T-helper 9 cell (primary cell): ENCODE results near the gene COL6A3.
"Not testable (repeated sequence)": the region's sequence is repeated elsewhere in the genome, so short reads cannot be mapped to it uniquely, and the experiment has no call there.

Experiments used
- DNase-seq: peaks from one replicate; pipeline ENCODE4 v3.0.0-alpha.2; 2020

COL6A3 gene

DNA sequence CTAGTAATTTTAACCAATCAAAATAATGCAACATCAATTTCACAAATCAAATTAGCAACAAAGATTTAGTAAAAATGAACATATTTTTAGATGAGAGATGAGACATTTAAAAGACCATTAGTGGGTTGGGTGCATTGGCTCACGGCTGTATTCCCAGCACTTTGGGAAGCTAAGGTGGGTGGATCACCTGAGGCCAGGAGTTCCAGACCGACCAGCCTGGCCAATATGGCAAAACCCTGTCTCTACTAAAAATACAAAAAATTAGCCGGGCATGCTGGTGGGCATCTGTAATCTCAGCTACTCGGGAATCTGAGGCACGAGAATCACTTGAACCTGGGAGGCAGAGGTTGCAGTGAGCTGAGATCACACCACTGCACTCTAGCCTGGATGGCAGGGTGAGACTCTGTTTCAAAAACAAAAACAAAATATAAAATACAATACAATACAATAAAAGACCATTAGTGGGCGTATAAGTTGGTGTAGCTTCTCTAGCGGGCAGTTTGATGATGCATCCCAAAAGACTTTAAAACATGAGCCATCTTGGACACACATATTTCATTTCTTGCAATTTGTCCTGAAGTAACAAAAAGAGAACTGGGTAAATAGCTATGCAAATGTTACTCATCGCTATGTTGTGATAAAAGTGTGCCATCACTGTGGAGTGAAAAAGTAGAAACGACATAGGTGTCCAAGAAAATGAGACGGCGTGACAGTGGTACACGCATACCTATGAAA, 101.8 kb downstream of the COL6A3 start:
- DNase-seq, result no peak

DNA sequence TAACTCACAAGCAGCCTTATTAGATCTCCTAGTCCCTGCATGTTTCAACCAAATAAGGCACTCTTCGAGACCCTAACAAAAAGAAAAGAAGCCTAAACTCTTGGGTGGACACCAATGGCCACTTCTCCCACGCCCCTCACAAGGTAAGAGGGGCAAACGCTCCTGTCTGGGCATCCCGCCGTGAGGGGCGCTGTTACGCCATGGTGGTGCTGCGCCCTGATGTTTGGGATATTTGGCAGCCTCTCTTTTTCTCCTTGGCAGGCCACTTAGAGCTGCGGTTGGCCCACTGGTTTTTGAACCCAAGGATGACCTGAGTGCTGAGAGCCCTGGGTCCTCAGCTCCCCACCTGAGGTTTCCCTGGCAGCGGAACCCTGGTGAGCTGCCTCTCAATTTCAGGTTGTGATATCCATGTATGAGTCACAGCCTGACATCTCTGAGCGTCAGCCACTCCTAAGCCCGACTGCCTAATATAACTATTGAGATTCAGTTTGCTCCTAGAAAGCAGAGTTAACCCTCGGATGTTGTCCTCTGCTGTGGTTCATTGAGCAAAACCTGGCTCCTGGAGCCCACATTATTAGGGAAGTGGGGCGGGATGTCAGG, 103.3 kb downstream of the COL6A3 start:
- DNase-seq, result no peak

DNA sequence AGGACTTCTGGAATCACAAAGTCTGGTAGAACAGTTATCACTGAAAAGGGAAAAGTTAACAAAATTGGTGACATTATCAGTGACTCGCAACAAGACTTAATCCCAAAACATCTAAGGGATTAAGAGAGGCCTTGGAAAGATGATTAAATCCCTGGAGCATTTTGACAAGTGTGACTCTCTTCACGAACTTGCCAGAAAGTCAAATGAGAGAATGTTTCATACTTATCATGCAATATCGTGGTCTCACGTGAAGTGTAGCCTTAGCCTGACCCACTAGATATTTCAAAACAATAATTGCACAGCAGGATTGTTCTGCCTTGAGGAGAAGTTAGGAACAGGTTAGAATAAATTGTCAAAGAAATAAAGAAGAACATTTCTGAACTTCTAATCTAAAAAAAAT, 104.5 kb downstream of the COL6A3 start:
- no peak for DNase-seq

DNA sequence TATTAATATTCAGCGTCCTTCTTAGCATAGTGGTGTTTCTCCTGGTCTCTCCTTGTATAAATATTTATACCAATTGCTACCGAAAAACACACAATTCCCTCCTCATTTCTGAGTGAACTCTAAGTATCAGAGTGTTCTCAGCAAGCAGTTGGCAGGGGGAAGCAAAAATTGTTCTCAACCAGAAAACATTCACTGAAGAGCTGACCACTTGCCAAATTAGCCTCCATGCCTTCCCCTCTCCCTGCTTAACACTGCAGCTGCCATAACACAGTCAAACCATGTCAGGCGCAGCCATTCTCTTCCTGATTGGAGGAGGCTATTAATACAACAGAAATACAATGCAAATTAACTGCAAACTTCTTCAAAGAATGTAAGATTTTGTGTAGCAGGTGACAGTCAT, 105.0 kb downstream of the COL6A3 start:
- no peak for DNase-seq

DNA sequence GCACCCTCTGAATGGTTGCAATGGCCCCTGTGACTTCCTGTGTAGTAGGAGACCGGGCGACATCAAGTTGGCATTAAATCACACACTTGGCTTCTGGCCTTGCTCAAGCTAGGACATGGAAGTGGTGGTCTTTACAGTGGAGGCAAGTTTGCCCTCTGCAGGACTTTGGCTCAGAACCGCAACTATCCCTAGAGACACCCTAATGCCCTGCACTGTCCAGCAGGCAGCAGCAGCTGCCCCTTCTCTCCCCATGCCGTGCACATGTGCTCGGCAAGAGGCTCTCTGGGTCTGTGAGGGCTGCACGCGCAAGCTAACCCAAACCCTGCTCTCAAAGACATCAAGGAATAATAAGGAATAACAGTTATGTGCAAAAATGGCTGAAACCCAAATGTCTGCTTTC, 106.5 kb downstream of the COL6A3 start:
- no peak for DNase-seq

DNA sequence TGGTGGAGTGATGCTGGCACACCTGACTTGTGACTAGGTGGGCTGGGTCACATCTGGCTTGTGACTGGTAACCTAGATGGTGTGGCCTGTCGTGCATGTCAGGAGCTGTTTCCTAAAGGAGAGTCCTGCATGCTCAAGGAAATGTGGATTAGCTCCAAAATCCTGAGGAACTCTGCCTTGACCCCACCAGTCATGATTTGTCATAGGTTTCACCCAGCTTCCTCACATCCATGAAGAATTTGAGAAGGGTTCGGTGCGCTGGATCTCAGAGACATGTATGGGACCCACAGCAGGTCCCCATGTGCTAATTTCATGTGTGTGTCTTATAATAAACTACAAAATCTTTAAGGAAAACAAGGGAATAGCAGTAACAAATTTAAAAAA, 107.2 kb downstream of the COL6A3 start:
- DNase-seq, result no peak

DNA sequence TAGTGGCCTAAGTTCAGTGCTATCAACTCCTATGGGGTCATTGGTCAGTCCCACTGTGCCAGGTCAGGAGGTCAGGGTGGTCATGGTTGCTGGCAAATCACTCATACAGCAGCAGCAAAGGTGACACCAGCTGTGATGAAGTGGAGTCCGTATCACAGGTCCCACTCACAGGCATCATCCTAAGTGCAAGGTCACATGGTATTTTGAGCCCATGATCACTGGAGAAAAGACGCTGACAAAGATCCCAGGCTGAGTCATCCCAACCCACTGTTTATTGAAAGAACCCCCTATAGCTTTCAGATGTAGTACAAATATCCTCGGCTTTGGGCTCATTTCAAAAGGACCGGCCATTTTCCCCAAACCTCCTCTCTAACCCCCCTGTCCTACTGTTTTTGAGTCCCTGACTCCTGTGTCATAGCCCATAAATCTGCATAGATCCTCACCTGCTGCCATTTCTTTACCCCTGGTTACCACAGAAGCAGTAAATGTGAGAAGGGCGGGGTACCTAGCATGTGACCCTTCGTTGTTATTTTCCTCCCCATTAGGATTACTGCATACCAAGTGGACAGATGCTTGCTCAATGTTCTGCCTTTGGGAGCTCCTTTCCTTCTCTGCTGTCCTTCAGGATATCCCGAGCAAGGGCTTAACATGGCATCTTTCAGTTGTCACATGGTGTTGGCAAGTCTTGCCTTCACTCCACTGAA, 107.7 kb downstream of the COL6A3 start:
- no peak for DNase-seq

DNA sequence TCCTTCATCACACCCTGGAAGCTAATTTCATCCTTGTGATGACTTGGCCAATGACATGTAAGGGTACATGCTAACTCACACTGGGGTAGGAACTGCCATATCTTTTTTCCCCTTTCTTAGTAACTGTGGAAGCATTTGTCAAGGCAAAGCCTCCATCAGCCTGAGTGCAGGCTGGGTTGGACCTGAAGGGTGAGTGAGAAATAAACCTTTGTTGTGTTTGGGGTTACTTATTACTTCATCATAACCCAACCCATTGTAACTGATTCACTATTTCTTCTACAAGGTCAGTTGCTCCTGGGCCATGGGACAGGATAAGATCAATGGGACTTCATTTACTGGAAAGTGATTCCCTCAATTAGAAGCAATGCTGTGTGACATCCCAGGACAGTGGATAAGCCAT, 108.4 kb downstream of the COL6A3 start:
- no peak for DNase-seq

DNA sequence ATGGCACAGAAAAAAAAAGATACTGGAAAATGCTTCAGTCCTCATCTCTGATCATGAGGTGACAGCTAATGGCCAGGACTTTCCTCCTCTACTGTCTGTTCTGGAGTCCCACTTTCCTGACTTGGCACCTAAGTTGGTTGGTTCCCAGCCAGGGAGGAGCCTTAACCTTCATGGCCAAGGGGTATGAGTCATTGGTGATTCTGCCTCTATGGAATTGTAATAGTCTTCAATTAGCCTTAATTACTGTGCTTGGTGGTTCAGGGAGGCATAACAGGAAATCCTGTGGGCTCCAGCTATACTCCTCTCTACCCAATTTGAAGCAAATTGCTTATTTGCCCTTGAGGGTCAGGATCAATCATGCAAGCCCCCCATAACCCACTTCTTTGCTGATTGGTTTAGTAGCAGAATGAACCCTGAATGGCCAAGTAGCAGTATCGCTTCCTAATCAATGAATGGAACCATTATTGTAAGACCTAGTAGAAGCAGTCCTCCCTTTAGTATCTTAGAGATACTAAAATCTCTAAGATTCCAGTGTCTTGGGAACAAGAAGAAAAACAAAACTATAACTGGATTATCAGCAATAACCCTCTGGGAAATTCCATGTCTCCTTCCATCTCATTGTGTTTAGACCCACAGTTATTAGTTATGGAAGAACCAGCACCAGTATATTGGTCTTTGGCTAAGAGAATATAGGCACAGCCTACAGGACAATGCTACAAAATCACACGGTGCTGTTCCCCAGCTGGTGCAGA, 109.0 kb downstream of the COL6A3 start:
- no peak for DNase-seq

DNA sequence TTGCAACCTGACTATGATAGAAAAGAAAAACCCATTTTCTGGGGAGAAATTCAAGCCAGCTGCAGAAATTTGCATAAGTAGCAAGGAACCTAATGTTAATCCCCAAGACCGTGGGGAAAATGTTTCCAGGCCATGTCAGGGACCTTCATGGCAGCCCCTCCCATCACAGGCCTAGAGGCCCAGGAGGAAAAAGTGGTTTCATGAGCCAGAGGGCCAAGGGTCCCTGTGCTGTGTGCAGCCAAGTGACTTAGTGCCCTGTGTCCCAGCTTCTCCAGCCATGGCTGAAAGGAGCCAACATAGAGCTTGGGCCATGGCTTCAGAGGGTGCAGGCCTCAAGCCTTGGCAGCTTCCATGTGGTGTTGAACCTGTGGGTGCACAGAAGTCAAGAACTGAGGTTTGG, 110.7 kb downstream of the COL6A3 start:
- DNase-seq, result not testable (repeated sequence)

DNA sequence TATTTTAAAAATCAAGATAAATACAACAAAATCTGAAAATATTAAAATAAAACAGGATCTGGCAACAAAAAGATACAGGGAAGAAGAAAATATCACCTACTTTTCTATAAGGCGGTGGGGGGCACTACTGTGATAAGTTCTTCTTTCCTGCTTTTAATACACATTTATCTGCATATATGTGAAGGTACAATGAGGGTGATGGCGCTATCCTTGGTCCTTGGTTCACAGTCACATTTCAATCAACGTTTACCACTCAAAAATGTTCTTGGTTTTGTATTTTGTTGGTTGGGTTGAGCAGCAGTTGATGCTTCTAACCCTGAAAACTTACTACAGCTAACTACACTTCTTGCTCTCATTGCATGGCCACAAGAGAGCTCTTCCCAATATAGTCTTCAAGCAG, 112.4 kb downstream of the COL6A3 start:
- DNase-seq, result no peak

DNA sequence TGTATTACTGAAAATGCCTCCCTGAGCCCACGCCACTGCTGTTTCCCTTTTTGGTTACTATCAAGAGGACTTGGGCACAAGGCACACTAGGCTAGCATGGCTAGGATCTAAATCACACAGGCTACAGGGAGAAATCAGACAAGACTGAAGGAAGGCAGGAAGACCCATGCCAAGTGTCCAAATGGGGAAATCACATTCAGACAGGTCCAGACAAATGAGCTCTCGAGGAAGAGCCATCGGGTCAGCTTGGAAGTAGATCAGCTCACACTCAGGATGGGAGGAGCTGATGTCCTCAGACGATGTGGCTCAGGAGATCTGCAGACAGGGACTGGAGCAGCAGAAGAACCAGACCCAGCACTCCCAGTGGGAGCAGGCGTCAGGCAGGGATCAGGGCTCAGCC, 113.2 kb downstream of the COL6A3 start:
- DNase-seq, result no peak

DNA sequence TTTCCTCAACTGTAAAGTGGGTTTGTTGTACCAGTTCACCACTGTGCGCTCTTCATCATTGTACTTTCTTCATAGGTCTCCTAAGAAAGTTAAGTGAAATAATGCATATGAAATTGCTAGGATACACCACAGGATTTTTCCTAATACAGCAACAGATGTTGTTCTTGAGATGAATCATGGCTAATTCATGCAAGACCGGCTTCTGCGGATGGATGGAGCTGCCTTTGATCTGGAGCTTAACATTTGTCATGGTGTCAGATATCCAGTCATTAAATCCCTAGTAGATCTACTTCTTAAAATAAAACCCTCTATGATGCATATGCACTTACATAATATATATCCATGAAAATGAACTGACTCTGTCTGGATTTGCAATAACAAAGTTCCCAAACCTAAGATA, 114.1 kb downstream of the COL6A3 start:
- DNase-seq, result no peak

DNA sequence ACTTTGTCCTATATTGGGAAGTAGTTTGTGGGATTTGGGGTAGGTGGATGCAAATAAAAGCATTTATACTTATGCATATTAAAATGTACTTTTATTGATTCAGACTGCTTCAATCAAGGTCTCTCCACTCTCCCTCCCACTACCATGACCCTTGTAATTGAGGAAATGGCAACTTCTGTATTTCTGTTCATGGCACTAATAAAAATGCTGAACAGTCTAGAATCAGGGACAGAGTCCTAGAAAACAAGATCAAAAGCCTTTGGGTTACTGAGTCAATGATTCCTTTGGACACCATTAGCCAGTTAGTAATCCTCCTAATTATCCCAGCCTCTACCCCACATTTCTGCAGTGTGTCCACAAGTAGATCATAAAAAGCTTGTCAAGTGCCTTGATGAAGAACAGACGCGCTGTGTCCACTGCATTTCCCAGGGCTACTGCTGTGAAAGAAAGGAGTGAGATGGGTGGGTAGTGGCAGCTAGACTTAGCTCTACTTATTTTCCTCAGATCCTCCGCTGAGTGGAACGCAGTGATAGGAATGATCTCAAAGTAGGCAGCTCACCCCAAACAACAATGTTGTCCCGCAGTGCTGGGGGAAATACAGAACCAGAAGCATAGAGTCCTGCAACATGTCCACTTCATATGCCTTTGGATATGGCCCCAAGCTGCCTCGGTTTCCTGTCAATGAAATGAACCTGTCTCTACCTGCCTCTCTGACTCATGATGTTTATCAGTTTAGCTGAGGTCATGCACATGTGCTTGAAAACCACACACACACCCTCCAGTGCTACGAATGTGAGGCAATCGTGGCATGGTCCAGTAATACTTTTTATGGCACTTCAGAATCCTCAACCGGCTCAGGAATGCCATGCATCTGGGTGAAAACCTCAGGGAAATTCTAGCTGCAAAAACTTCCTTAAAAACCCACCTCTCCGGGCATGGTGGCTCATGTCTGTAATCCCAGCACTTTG, 115.5 kb downstream of the COL6A3 start:
- DNase-seq, result no peak

DNA sequence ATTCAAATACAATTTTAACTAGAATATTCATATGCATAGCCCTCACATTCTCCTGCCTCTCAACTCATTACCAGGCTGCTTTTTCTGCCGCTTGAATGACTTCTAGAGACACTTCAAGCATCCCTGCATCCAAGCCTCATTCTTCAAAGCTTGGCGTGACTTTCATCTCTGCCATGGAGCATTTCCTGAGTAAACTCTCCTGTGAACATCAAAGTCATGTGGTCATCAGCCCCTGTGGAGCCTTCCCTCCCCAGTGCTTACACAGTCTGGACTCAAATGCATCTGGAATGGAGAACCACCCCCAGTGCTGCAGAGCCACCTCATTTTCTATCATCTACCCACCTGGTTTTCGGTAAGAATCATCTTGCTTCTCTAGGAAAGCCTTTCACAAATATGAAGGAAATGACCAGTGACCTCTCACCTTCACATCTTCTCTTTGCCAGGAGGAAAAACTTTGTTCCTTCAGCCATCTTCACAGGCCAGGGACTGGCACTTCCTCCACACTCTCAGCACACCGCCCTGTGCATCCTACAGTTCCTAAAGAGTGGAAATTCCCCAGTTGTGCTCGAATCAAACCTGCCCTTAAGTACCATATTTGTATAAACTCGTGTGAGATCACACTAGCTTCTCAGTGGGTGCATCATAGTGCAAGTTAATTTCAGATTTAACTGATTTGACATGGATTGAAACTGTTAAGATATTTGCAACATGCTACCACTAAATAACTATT, 116.4 kb downstream of the COL6A3 start:
- DNase-seq, result no peak

DNA sequence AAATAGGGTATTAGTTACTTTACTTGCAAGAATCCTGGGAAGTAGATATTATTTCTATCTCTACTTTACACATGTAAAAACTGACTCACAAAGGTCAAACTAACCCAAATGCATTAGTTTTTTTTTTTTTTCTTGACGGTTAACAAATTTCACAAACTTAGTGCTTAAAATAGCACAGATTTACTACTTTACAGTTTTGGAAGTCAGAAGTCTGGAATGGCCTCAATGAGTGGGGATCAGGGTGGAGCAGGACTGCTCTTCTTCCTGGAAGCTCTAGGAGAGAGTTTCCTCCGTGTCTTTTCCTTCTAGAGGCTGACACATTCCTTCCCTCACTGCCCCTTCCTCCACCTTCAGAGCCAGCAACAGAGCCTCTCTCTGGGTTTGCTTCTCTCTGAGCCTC, 117.2 kb downstream of the COL6A3 start:
- no peak for DNase-seq

DNA sequence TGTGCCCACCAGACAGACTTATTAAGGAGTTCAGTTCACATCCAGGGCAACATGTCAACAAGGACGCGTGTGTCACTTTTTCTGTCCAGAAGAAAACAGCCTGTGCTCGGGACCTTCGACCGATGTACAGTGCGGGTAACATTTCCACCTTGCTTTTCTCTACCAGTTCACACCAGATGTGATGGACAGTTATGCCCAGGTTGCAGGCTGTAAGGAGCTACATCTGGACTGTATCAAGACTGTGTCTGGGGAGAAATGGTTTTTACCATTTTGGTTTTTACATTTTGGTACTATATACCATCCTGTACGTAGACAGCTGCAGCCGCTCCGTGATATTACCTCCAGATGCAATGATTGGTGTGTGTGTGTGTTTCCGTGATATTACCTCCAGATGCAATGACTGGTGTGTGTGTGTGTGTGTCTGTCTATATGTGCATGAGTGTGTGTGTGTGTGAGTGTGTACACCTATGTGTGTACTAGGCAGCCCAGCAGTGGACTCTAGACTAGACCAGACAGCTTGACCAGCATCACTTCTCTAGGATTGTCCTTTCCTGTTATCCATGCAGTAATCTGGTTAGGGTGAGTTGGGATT, 118.0 kb downstream of the COL6A3 start:
- DNase-seq, result no peak

DNA sequence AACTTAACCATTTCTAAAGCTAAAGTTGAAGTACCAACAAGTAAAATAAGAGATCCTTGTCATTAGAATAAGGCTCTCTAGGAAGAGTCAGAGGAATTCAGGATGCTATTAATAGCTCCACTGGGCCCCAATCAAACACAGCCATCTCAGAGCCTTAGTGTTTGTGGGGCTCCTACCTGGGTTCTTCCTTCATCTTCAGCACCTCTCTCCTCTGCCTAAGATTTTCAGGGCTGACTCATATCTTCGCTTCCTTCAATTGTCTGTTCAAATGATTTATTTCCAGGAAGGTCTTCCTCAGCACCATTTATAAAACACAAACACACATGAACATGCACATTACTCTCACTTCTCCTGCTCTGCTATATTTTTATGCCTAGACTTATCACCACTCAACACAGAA, 119.5 kb downstream of the COL6A3 start:
- DNase-seq, result no peak

DNA sequence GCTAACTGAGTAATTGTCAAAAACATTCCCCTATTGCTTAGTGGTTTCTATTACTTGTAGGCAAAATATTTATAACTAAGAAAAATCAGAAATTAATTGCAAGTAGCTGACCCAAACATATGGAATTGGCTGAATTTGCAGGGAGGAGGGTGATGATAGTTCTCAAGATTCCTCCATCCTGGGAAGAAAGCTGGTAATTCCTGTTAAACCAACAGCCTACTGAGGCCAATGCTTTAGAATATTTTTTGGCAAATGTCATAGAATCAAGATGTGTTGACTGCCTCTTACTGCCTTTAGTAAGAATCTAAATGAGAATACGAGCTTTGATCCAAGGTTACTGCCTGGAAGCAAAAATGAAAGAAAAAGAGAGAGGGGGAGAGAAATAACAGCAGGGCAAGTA, 120.0 kb downstream of the COL6A3 start:
- DNase-seq, result no peak

DNA sequence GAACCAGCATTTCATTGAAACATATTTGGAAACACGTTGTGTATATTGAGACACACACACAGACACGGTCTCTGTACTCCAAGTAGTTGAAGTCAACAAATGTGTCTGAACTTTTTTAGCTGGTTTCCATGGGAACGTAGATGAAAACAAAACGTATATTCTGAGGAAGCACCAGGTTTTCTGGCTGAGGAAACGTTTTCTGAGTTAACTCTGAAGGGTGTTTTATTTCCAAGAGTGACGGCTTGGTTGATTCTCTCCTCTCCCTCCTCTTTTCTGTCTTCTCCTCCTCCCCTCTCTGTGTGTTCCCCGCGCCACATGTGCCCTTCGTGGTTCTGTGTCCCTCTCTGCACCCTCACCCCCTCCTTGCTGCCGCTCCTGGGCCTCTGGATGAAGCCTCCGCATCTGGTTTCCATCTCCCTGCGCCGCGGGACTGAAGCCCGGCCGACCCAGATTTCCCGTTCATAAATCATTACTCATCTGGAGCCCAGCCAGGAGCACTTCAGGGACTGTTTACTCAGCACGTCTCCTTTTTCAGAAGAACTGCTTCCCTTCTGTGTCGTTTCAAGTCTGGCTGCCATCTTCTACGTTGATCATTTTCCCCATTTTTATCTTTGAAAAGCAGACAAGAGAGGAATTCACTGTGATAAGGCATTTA, 122.7 kb downstream of the COL6A3 start:
- no peak for DNase-seq

DNA sequence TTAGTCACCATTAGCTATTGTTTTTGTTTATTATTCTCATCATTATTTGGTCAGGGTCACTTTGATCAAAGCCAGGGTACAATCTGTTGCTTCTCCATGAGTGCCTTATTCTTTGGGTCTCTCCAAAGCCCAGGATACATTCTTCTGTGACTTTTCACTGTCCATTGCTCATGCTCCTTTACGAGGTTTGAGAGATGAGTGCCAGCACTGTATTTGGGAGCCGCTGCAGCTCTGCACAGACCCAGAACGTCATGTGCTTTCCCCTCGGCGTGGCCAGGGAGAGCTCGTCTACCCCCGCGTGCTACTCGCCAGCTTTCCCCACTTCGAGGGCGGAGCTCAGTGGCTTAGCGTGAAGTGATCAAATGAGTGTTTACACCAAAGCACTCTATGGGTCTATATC, 123.7 kb downstream of the COL6A3 start:
- no peak for DNase-seq
